ENCODE measurements around the gene USP37.
"Not testable (repeated sequence)": the region's sequence is repeated elsewhere in the genome, so short reads cannot be mapped to it uniquely, and the experiment has no call there.

The USP37 gene

GRCh38 chr2:218554225-218554624, 13.9 kb downstream of the USP37 start:
- not testable (repeated sequence) for DNase-seq

GRCh38 chr2:218547978-218548377, 20.2 kb downstream of the USP37 start:
- no peak for DNase-seq

- DNase-seq: no peak
Measured at GRCh38 chr2:218547511-218547910, 20.6 kb downstream of the USP37 start.

GRCh38 chr2:218546012-218546411, 22.1 kb downstream of the USP37 start:
- no peak for DNase-seq

DNA sequence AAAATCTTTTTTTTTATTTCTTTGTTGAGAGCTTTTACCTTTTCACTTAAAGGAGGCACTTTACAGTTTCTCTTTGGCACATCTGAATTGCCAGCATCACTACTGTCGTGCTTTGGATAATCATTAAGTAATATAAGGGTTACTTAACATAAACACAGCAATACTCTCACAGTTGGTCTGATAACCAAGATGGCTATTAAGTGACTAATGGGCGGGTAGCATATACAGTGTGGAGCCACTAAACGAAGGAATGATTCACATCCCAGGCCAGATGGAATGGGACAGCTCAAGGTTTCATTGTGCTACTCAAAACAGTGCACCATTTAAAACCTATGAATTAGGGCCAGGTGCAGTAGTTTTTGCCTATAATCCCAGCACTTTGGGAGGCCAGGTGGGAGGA, 28.1 kb downstream of the USP37 start:
- no peak for DNase-seq

DNA sequence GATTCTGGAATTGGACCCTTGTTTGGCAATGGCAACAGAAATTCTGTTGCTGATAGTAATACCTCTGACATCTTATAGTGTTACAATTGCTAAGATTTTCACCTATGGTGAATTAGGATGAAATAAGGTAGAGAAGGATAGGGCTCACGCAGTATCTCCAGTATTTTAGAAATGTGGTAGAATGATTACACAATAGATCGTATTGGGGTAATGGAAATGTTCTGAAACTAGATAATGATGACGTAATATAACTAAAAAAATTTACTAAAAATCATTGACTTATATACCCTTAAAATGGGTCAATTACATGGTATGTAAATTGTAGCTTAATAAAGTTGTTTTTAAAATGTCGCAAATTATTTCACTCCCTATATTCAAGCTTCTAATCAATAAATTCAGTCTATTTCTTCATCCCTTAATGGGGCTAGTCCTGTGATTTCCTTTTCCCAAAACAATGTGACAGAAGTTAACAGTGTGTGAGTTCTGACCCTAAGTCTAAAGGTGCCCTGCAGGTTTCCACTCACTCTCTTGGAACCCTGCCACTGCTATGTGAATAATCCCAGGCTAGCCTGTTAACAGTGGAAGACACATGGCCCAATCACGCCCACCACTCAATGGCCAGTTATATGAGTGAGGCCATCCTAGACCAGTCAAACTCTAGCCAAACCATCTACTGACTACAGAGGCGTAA, 31.2 kb downstream of the USP37 start:
- no peak for DNase-seq

GRCh38 chr2:218529990-218530389, 38.2 kb downstream of the USP37 start:
- DNase-seq: no peak

- DNase-seq: not testable (repeated sequence)
Measured at GRCh38 chr2:218528409-218528808, 39.7 kb downstream of the USP37 start.

DNA sequence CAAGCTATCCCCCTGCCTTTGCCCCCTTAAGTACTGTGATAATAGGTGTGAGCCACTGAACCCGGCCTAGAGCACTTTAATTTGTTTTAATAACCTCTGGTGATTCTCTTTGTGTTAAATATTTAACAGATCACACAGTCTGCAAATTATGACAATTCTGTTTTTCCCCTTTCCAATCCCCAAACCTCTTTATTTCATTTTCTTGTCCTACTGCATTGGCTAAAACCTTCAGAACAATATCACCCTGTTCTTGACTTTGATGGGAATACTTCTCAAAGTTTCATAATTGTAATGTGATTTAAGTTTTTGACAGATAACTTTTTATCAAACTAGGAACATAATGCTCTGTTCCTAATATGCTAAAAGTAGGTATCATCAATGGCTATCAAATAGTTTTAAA, 44.5 kb downstream of the USP37 start:
- DNase-seq: no peak

DNA sequence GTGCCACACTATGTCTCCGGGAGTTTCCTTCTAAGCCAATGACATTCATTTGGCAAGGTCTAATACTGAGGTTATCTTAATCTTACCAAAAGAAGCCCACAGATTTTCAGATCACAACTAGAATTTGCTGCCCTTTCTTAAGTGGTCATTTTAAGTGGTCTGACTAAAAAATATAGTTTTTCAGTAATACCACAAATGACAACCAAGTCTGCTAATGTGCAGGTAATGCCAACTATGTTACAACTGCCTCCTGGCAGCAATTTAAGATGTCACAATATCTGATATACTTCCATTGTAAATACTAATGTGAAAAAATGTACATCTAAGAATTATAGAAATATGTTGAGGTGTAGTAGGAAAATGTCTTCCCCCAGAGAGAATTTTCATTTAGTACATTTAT, 49.3 kb downstream of the USP37 start:
- no peak for DNase-seq

GRCh38 chr2:218517434-218518206, 50.5 kb downstream of the USP37 start:
- no peak for DNase-seq

DNA sequence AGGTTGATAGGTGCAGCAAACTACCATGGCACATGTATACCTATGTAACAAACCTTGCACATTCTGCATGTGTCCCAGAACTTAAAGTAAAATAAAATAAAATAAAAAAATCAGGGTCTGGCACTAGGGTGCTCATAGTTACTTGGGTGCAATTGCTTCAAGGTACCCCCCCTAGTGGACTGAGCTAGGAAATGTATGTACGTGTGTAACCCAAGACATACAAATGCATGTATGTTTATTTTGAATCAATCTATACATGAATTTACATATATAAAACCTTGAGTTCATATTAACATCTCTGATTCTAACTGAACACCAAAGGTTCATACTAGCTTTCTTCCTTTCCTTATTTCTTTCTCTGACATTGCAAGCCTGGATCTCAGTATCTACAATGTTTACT, 51.5 kb downstream of the USP37 start:
- DNase-seq: no peak

- no peak for DNase-seq
Measured at GRCh38 chr2:218513676-218514075, 54.5 kb downstream of the USP37 start.

GRCh38 chr2:218508299-218508698, 59.9 kb downstream of the USP37 start:
- no peak for DNase-seq

DNA sequence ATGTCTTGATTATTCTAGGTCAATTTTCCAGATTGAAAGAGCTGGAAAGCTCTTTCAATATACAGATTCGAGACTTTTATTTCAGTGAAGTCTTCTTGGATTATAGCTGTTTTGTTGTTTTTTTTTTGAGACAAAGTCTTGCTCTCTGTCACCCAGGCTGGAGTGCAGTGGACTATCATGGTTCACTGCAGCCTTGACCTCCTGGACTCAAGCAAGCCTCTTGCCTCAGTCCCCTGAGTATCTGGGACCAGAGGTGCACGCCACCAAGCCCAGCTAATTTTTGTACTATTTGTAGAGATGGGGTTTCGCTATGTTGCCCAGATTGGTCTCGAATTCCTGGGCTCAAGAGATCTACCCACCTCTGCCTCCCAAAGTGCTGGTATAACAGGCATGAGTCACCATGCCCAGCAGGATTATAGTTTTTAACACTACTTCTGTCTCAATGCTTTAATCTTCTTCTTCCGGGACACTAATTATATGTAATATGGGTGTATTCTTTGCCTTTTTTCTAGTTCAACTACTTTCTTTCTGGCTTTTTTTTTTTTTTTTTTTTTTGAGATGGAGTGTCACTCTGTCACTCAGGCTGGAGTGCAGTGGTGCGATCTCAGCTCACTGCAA, 62.3 kb downstream of the USP37 start:
- DNase-seq: no peak

DNA sequence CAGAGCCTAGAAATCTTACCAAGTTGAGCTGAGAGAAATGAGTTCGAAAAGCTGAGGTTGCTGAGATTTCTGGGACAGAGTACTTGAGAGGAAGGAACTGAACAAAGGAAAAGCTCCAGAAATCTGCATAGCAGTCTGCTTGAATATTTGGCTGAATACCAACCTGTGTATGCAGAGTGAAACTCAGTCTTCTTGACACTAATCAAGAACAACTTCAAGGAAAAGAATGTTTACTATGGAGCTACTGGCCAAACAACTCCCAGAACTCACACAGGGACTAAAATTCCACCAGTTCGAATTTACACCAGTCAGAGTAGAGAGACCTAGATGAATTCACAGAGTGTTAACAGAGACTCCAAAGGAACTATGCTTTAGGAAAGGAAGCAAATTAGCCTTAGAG, 66.5 kb downstream of the USP37 start:
- no peak for DNase-seq

- no peak for DNase-seq
Measured at GRCh38 chr2:218500501-218501060, 67.6 kb downstream of the USP37 start.

DNA sequence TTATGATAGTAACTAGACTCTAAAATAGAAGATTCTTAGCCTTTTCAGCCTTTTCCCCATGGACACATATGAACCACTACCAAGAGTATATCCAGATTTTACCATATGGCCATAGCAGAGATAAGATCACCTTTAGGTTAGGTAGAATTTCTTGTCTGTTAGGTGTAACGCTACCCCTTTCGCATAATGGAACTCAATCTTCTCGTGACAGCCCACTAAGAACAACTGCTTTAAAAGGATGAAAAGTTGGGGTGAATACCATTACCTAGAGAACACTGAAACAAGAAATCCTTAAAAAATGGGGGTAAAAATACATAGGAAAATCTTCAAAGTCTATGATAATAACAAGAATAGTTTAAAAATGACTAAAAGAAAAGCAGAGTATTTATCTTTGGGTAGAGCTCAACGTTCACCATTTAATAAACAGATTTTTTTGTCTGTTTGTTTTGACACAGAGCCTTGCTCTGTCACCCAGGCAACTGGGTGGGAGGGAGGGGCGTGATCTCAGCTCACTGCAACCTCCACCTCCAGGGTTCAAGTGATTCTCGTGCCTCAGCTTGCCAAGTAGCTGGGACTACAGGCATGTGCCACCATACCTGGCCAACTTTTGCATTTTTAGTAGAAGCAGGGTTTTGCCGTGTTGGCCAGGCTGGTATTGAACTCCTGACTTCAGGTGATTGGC, 82.0 kb downstream of the USP37 start:
- no peak for DNase-seq

- DNase-seq: no peak
Measured at GRCh38 chr2:218482651-218483050, 85.5 kb downstream of the USP37 start.

DNA sequence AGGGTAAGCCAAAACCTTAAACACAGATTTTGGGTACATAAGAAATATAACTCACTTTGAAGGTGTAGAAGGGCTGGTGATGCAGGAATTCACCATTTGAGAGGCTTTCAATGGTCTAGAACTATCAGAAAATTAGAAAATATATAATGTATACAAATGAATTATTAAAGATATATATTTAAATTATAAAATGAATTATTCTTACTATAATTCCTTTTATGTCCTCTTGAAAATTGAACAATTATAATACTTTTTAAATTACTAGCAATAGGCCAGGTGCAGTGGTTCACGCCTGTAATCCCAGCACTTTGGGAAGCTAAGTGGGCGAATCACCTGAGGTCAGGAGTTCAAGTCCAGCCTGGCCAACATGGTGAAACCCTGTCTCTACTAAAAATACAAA, 88.6 kb downstream of the USP37 start:
- DNase-seq: no peak

GRCh38 chr2:218478544-218478943, 89.6 kb downstream of the USP37 start:
- DNase-seq: no peak

GRCh38 chr2:218477247-218477646, 90.9 kb downstream of the USP37 start:
- no peak for DNase-seq

DNA sequence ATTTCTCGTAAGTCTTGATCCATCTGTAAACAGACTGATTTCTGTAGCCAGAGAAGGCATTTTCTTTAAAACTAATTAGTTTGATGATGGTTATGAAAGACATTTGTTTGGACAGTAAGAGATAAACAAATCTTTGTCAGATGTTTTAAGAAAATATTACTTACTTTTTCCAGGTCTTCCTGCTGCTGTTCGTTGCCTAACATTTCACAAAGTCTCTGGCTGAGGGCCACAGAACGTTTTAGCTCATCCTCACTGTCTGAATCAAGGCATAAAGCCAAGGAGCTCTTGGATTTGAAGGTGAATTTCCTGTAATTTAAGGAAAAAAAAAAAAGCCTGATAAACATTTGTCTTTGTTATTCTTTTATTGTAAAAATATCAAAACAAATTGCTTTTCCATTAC, 91.5 kb downstream of the USP37 start:
- DNase-seq: no peak

Data from stimulated activated CD4-positive, alpha-beta T cell treated with anti-CD3 and anti-CD28 coated beads, Interleukin-4, amount 100 ng/mL, for 4 hours (primary cell).